Panc1 (cell line): Measurements from ENCODE around the gene LDHB. TPM values are rescaled to one million over a fixed set of nuclear protein-coding genes. Genes with fewer than 3 reads are reported as not detected.

Experiments
- ATAC-seq: fragments of 200-7000 bp; cut with Tn5 transposase; 2 replicates; pipeline ENCODE4 v1.9.1; 2020; ENCODE audit warnings: mild to moderate bottlenecking, moderate library complexity
- BruUV-seq: library from RNA; stranded (reverse); fragments of 400-500 nt; replicated peaks from 2 replicates; lab custom pipeline; 2021; lab: Mats Ljungman, UMichigan
- CTCF ChIA-PET: fragments of 300-600 bp; sonication (Branson Sonifier 250); formaldehyde crosslinking; loops from one replicate; lab custom pipeline; 2022; ENCODE audit warnings: antibody characterized with exemption; lab: Charles Lee
- POLR2A ChIA-PET: fragments of 300-600 bp; sonication (Branson Sonifier 250); formaldehyde crosslinking; loops from one replicate; lab custom pipeline; 2022; ENCODE audit warnings: antibody characterized with exemption; lab: Charles Lee
- DNase-seq: peaks from one replicate; pipeline ENCODE4 v3.0.0-alpha.2; 2010; ENCODE audit warnings: low read depth, low spot score
- H3K27ac ChIP-seq: 2 replicates; pipeline ENCODE4 v1.5.1; 2011; ENCODE audit warnings: mild to moderate bottlenecking, low read length, inconsistent platforms
- H3K27me3 ChIP-seq: fragments of 200-500 bp; sonication (Bioruptor generic); 2 replicates; pipeline ENCODE4 v1.6.0; 2014; ENCODE audit warnings: low read length, inconsistent platforms; ENCODE audit not compliant: control insufficient read depth, insufficient read depth
- H3K36me3 ChIP-seq: fragments of 200-500 bp; sonication (Bioruptor generic); 2 replicates; pipeline ENCODE4 v1.5.1; 2014; ENCODE audit warnings: inconsistent platforms, mild to moderate bottlenecking, low read length, moderate library complexity; ENCODE audit not compliant: control insufficient read depth, insufficient read depth
- H3K4me1 ChIP-seq: 2 replicates; pipeline ENCODE4 v1.5.1; 2011; ENCODE audit warnings: inconsistent platforms, mild to moderate bottlenecking, low read length, moderate library complexity; ENCODE audit not compliant: control insufficient read depth, insufficient read depth
- H3K4me3 ChIP-seq, 2 experiments: 2 replicates each; pipeline ENCODE4 v1.5.1; 2011 to 2012; ENCODE audit warnings: low read depth in 2 of 2, low read length in 2 of 2, mild to moderate bottlenecking in 2 of 2, inconsistent platforms in 1 of 2, moderate library complexity in 1 of 2
- H3K9me3 ChIP-seq: fragments of 200-500 bp; sonication (Bioruptor generic); 2 replicates; pipeline ENCODE4 v1.5.1; 2014; ENCODE audit warnings: low read depth, mild to moderate bottlenecking, inconsistent platforms, low read length, moderate library complexity; ENCODE audit not compliant: control insufficient read depth, insufficient read depth
- CTCF ChIP-seq: fragments of 450-650 bp; IDR thresholded peaks from 2 replicates; pipeline ENCODE4 v1.5.1; 2017; ENCODE audit warnings: mild to moderate bottlenecking
- POLR2AphosphoS5 ChIP-seq: IDR thresholded peaks from 2 replicates; pipeline ENCODE4 v1.6.1; 2012; ENCODE audit warnings: mild to moderate bottlenecking, low read depth, low read length, moderate library complexity
- SIN3A ChIP-seq: IDR thresholded peaks from 2 replicates; pipeline ENCODE4 v1.6.1; 2012; ENCODE audit warnings: low read depth, mild to moderate bottlenecking, low read length, moderate library complexity, borderline replicate concordance; ENCODE audit not compliant: insufficient read depth
- TCF7L2 ChIP-seq: IDR thresholded peaks from 2 replicates; pipeline ENCODE4 v1.6.1; 2011; ENCODE audit warnings: mild to moderate bottlenecking, low read depth, low read length, inconsistent platforms
- in situ Hi-C: cut with HindIII; loops from 2 replicates; pipeline ENCODE4 v1.10.0; 2016; ENCODE audit warnings: low sequenced_read_pairs, low pct_unique_long_range_greater_than_20kb
- intact Hi-C: fragments of 100-400 bp; cut with micrococcal nuclease; formaldehyde crosslinking; loops from one replicate; pipeline ENCODE4 v1.10.0; 2022; ENCODE audit not compliant: unreplicated experiment
- total RNA-seq: library from RNA; stranded (reverse); gene quantifications from one replicate; pipeline ENCODE4 v1.2.1, GENCODE V29; 2021; ENCODE audit not compliant: unreplicated experiment
- TF ChIP-seq, protein P1 (sequence below), 2 experiments: IDR thresholded peaks; 2 replicates each; pipeline ENCODE4 v1.6.1; 2011 to 2012; ENCODE audit warnings: low read depth in 2 of 2, control low read depth in 1 of 2, low read length in 1 of 2, mild to moderate bottlenecking in 1 of 2, moderate library complexity in 1 of 2; ENCODE audit not compliant: insufficient read depth in 1 of 2

LDHB gene
- total RNA-seq, 1 experiment from 2014 or later = 552 TPM

DNA sequence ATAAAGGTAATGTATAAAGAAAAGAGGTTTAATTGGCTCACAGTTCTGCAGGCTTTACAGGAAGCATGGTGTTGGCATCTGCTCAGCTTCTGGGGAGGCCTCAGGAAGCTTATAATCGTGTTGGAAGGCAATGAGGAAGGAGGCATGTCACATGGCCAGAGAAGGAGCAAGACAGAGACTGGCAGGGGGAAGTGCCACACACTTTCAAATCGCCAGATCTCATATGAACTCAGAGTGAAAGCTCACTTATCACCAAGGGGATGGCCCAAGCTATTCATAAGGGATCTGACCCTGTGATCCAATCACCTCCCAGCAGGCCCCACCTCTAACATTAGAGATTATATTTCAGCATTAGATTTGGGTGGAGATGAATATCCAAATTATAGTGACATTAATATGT is 26.3 kb downstream of the LDHB start:
- ATAC-seq = no peak
- intact Hi-C loops (no loop called here), in situ Hi-C loops (no loop called here)
- H3K36me3 ChIP-seq = peaks cover 10% of the 10 kb centered on the region; the same call in 1 of the 2 replicates
- no peaks in the 10 kb centered on the region for H3K9me3 ChIP-seq
- H3K27ac ChIP-seq = no peak overlapping the region
- H3K4me3 ChIP-seq = no peak overlapping the region
- no peaks in the 10 kb centered on the region for H3K27me3 ChIP-seq
- CTCF ChIA-PET = no interaction called here
- POLR2A ChIA-PET = no interaction called here
- BruUV-seq = no TSS peak
- H3K4me1 ChIP-seq = no peaks in the 10 kb centered on the region
- DNase-seq = no peak
- TF ChIP-seq, protein P1, sequence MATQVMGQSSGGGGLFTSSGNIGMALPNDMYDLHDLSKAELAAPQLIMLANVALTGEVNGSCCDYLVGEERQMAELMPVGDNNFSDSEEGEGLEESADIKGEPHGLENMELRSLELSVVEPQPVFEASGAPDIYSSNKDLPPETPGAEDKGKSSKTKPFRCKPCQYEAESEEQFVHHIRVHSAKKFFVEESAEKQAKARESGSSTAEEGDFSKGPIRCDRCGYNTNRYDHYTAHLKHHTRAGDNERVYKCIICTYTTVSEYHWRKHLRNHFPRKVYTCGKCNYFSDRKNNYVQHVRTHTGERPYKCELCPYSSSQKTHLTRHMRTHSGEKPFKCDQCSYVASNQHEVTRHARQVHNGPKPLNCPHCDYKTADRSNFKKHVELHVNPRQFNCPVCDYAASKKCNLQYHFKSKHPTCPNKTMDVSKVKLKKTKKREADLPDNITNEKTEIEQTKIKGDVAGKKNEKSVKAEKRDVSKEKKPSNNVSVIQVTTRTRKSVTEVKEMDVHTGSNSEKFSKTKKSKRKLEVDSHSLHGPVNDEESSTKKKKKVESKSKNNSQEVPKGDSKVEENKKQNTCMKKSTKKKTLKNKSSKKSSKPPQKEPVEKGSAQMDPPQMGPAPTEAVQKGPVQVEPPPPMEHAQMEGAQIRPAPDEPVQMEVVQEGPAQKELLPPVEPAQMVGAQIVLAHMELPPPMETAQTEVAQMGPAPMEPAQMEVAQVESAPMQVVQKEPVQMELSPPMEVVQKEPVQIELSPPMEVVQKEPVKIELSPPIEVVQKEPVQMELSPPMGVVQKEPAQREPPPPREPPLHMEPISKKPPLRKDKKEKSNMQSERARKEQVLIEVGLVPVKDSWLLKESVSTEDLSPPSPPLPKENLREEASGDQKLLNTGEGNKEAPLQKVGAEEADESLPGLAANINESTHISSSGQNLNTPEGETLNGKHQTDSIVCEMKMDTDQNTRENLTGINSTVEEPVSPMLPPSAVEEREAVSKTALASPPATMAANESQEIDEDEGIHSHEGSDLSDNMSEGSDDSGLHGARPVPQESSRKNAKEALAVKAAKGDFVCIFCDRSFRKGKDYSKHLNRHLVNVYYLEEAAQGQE (IDR thresholded peaks at IDR 0.05; ENCODE audit: insufficient read depth in 1 of 2, low read depth in 2 of 2, low read length in 1 of 2) = no peak
- TF ChIP-seq SIN3A (no peak), TCF7L2 (no peak), CTCF (no peak), POLR2AphosphoS5 (no peak)

GRCh38 chr12:21627924-21628323 is 29.7 kb downstream of the LDHB start:
- intact Hi-C loops (no loop called here), in situ Hi-C loops (no loop called here)
- no TSS peak for BruUV-seq
- no peak for ATAC-seq
- TF ChIP-seq CTCF (no peak), TCF7L2 (no peak), SIN3A (no peak), POLR2AphosphoS5 (no peak)
- TF ChIP-seq, protein P1 (IDR thresholded peaks at IDR 0.05; ENCODE audit: insufficient read depth in 1 of 2, low read depth in 2 of 2, low read length in 1 of 2) = no peak
- ChIA-PET CTCF (no interaction called here), POLR2A (no interaction called here)
- no peak for DNase-seq
- H3K4me1 ChIP-seq = no peaks in the 10 kb centered on the region
- H3K36me3 ChIP-seq = no peaks in the 10 kb centered on the region
- no peaks in the 10 kb centered on the region for H3K9me3 ChIP-seq
- no peak overlapping the region for H3K4me3 ChIP-seq
- no peaks in the 10 kb centered on the region for H3K27me3 ChIP-seq
- no peak overlapping the region for H3K27ac ChIP-seq
